Colonic mucosa (tissue), 4 donors: ENCODE measurements around the gene CARNS1. TPM values are rescaled to one million over a fixed set of nuclear protein-coding genes. Genes with fewer than 3 reads are reported as not detected.
A peak's percentile ranks its signal among the peaks of the same experiment; 100 is the strongest.

Experiments
- DNase-seq: peaks from one replicate; pipeline ENCODE4 v3.0.0-alpha.2; 2020
- H3K27ac ChIP-seq: fragments of 200-600 bp; one replicate; pipeline ENCODE4 v1.8.0; 2021
- H3K27me3 ChIP-seq: fragments of 200-600 bp; one replicate; pipeline ENCODE4 v1.8.0; 2021
- H3K36me3 ChIP-seq: fragments of 200-600 bp; one replicate; pipeline ENCODE4 v1.8.0; 2021
- H3K4me1 ChIP-seq: fragments of 200-600 bp; one replicate; pipeline ENCODE4 v1.8.0; 2021; ENCODE audit warnings: mild to moderate bottlenecking
- H3K4me3 ChIP-seq: fragments of 200-600 bp; one replicate; pipeline ENCODE4 v1.8.0; 2021
- H3K9ac ChIP-seq, 2 donors: one replicate each; pipeline ENCODE4 v1.7.0; 2013; ENCODE audit warnings: control low read depth in 2 of 2, low read depth in 2 of 2, low read length in 2 of 2
- H3K9me3 ChIP-seq: fragments of 200-600 bp; one replicate; pipeline ENCODE4 v1.8.0; 2021
- intact Hi-C: fragments of 100-400 bp; cut with DNase I; formaldehyde crosslinking; loops from one replicate; pipeline ENCODE4 v1.14.1; 2022
- total RNA-seq, 2 donors: library from RNA; stranded (reverse); fragmentation: NEBNext Ultra II Directional in 1 of 2; extraction: Animal tissue kit (Norgen Biotek cat#: 25700) in 1 of 2; gene quantifications; one replicate each; pipeline ENCODE4 v1.2.1, GENCODE V29; 2021
- TF ChIP-seq, protein P1 (sequence below): fragments of 200-600 bp; IDR thresholded peaks from one replicate; pipeline ENCODE4 v1.8.0; 2022; ENCODE audit warnings: antibody characterized with exemption, mild to moderate bottlenecking
- donor health status: healthy.
- donor health status: DM: no; HTN: no; CAD: no.
- donor health status: DM: no; HTN: no; CAD: no.

The CARNS1 gene
- total RNA-seq, 2 donors from 2014 or later, result 0.20 to 0.32 TPM

DNA sequence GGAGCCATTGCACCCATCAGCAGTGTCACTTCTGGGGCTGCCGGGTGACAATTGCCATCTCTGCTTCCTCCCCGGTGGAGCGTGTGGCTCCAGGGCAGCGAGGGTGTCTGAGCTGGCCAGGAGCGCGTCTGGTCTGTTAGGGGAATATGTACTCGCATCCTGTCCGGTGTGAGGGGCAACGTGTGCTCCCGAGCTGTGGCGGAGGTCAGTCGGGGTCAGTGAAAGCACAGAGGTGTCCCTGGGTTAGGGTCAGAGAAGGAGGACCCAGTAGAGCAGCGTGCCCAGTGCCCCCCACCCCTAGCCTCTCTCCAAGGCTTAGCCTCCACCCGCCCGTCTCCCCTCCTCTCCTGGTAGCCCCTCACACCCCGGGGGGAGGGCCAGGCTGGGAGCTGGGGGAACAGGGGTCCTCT lies 43.6 kb upstream of the CARNS1 start:
- H3K36me3 ChIP-seq, result no peaks in the 10 kb centered on the region
- no peaks in the 10 kb centered on the region for H3K27me3 ChIP-seq
- H3K4me1 ChIP-seq, result peaks cover 20% of the 10 kb centered on the region
- peak overlapping the region; percentile 75 for H3K4me3 ChIP-seq
- H3K9me3 ChIP-seq, result no peaks in the 10 kb centered on the region
- peak overlapping the region in 1 of 2 donors; percentile 57 for H3K9ac ChIP-seq
- intact Hi-C loops, result no loop called here
- peak overlapping the region; percentile 95 for H3K27ac ChIP-seq
- TF ChIP-seq, protein P1, sequence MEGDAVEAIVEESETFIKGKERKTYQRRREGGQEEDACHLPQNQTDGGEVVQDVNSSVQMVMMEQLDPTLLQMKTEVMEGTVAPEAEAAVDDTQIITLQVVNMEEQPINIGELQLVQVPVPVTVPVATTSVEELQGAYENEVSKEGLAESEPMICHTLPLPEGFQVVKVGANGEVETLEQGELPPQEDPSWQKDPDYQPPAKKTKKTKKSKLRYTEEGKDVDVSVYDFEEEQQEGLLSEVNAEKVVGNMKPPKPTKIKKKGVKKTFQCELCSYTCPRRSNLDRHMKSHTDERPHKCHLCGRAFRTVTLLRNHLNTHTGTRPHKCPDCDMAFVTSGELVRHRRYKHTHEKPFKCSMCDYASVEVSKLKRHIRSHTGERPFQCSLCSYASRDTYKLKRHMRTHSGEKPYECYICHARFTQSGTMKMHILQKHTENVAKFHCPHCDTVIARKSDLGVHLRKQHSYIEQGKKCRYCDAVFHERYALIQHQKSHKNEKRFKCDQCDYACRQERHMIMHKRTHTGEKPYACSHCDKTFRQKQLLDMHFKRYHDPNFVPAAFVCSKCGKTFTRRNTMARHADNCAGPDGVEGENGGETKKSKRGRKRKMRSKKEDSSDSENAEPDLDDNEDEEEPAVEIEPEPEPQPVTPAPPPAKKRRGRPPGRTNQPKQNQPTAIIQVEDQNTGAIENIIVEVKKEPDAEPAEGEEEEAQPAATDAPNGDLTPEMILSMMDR, result no peak
- DNase-seq, result no peak

DNA sequence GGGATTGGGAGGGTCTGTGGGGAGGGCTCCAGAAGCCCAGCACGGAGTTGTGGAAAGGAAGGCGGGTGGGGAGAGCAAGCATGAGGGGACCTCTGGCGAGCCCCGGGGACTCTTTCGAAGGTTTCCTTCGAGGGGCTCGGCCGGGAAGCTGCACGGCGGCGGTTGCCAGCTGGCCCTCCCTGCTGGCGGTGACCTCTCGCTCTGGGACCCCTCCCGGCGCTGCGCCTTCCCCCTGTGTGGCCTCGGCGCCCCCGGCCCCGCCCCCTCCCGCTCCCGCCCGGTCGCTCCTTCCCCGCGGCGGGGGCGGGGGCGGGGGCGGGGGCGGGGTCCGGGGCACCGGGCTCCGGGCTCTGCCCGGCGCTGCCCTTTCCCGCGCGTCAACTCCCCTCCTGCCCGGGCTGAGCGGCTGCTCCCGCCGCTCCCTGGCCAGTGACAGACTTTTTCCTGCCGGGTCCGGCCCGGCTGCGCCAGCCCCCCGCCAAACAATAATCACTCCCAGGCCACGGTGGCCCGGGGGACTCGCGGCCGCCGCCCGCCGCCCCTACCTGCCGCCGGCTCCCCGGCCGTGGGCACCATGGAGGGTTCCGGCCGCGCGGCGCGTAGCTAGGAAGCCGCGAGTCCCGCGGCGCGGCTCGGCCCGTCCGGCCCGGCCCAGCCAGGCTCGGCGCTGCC lies 43.0 kb upstream of the CARNS1 start:
- Histone ChIP-seq H3K27me3 (no peaks in the 10 kb centered on the region), H3K27ac (peak overlapping the region; percentile 95), H3K9me3 (no peaks in the 10 kb centered on the region), H3K9ac (peak overlapping the region; percentile 57 to 94), H3K36me3 (no peaks in the 10 kb centered on the region), H3K4me1 (peaks cover 15% of the 10 kb centered on the region), H3K4me3 (peak overlapping the region; percentile 75)
- no peak for DNase-seq
- TF ChIP-seq, protein P1, result no peak
- intact Hi-C loops, result no loop called here

DNA sequence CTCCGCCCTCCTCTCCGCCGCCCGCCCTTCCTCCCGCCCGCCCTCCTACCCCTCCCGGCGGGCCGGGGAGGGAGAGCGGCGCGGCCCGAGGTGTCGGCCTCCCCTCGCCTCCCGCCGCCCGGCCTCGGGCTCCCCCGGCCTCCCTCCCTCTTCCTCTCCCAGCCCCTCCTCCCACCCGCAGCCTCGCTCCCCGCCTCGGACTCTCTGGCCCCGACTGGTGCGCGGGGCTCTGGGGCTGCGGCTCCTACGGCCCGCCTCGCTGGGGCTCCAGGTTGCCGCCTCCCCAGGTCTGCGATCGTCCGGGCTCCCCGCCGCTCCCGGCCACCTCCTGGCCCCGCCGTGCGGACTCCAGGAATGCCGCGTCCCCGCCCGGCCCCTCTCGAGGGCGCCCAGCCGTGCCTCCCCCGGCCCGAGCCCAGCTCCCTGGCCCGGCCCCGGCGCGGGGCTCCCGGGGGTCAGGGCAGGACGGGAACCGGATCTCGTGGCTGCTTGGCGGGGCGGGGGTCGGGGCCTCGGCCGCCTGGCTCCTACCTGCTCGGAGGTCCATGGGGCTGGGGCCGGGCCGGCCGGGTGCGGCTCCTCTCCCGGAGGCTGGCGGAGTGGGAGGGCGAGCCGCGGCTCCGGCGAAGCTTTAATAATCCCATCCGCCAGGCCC lies 42.4 kb upstream of the CARNS1 start, which contains the start of gene CLCF1:
Gene CLCF1 (minus strand): TSS at position 606 of the 655 bp plus-strand sequence. CDS start 59 bp downstream, at position 547.
- peak within 1 kb of the TSS; percentile 75 for H3K4me3 ChIP-seq
- no peaks in the 10 kb centered on the region for H3K27me3 ChIP-seq
- H3K9ac ChIP-seq, result peak within 1 kb of the TSS; percentile 71 to 94
- H3K36me3 ChIP-seq, result no peaks in the 10 kb centered on the region
- peaks cover 15% of the 10 kb centered on the region for H3K4me1 ChIP-seq
- TF ChIP-seq, protein P1, result no peak
- no peaks in the 10 kb centered on the region for H3K9me3 ChIP-seq
- H3K27ac ChIP-seq, result peak within 1 kb of the TSS; percentile 95
- peak; percentile 71 for DNase-seq
- intact Hi-C loops, result no loop called here

DNA sequence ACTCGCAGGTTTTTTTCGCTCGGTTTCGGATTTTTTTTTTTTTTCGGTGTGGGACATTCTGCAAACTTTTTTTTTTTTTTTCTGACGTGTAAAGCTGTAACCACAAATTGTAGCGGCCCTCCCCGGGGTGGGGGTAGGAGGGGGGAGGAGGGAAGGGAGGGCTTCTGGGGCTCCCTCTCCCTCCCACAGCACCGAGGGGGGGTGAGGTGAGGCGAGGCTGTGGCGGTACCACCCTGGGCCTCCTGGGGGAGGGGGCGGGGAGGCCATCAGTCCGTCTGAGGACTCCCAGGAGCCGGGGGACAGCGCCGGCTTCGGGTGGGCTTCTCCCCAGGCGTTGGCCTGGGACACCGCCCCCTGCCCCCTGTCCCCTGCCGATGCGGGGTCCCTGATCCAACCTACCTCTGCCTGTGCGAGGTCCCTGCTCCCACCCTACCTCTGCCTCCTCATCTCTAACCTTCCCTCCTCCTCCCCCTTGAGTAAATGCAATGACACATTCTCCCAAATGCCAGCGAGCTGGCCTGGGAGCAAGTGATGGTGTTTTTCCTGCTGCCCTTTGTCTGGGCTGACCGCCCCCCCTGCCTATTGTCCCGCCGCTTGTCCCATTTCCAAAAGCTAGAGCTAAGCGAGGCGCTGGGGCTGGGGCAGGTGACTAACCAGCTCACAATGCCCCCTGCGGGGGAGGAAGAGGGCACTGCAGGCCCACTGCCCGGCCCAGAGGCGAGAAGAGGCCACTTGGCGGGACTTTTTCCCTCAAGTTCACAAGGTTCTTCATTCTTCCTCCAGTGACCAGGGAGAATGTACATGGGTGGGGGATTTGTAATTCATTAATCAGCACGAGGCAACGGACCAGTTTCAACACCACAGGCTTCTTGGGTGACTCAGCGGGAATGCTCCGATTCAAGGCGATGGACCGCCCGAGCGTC lies 41.6 kb upstream of the CARNS1 start:
- H3K4me1 ChIP-seq, result peaks cover 15% of the 10 kb centered on the region
- peak overlapping the region; percentile 95 for H3K27ac ChIP-seq
- TF ChIP-seq, protein P1, result peak; percentile 51
- H3K9ac ChIP-seq, result peak overlapping the region; percentile 71 to 94
- no peaks in the 10 kb centered on the region for H3K27me3 ChIP-seq
- no peaks in the 10 kb centered on the region for H3K9me3 ChIP-seq
- H3K4me3 ChIP-seq, result peak overlapping the region; percentile 75
- DNase-seq, result peak; percentile 79
- intact Hi-C loops, result no loop called here
- H3K36me3 ChIP-seq, result no peaks in the 10 kb centered on the region

DNA sequence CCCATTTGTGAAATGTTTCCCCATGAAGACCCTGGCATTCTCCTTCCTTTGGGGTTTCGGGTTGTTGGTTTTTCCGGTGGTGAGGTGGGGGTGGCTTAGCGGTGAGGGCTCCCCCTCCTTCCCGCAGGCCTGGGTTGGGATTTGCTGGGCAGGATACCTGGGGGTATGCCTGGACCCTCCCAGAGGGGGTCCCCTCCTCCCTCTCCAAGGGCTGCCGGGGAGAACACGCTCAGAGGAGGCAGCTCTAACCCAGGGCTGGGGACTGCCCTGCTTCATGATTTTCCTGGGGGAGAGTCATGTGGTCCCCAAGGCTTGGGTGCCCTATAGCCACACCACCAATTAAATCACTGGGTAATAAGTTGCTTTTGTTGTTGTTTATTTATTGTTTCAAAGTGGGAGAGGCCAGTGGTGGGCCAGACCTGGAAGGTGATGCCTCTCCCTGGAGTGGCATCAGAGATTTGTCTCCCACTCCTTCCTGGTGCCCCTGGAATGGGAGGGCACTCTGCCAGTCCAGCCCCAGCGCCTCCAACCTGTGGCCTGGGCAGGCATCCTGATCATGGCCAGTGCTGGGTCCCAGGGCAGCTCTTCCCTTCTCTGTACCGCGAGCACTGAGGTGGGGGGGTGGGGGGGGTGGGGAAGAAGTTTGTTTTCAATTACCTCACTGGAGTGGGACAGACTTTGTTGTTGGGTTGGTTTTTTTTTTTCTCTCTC lies 40.8 kb upstream of the CARNS1 start:
- H3K4me1 ChIP-seq, result peaks cover 19% of the 10 kb centered on the region

More for the DNA sequence above, 40.8 kb upstream of the CARNS1 start:
- Histone ChIP-seq H3K27me3 (no peaks in the 10 kb centered on the region), H3K4me3 (peak overlapping the region; percentile 75), H3K27ac (peak overlapping the region; percentile 95), H3K9me3 (no peaks in the 10 kb centered on the region), H3K36me3 (no peaks in the 10 kb centered on the region), H3K9ac (peak overlapping the region in 1 of 2 donors; percentile 71)
- intact Hi-C loops, result no loop called here
- DNase-seq, result no peak
- TF ChIP-seq, protein P1, result no peak
